PC-3 (cell line): ENCODE results near the gene NAIP. TPM values are rescaled to one million over a fixed set of nuclear protein-coding genes. Genes with fewer than 3 reads are reported as not detected.
"Not testable (repeated sequence)": the region's sequence is repeated elsewhere in the genome, so short reads cannot be mapped to it uniquely, and the experiment has no call there.

ENCODE experiments used
- ATAC-seq: fragments of 200-7000 bp; cut with Tn5 transposase; 2 replicates; pipeline ENCODE4 v1.9.1; 2020; ENCODE audit warnings: mild to moderate bottlenecking, moderate library complexity
- BruUV-seq: library from RNA; stranded (reverse); fragments of 400-500 nt; replicated peaks from 2 replicates; lab custom pipeline; 2021; lab: Mats Ljungman, UMichigan
- CTCF ChIA-PET: fragments of 300-600 bp; sonication (Branson Sonifier 250); formaldehyde crosslinking; loops from one replicate; lab custom pipeline; 2022; ENCODE audit warnings: antibody characterized with exemption; lab: Charles Lee
- POLR2A ChIA-PET: fragments of 300-600 bp; sonication (Branson Sonifier 250); formaldehyde crosslinking; loops from one replicate; lab custom pipeline; 2022; ENCODE audit warnings: antibody characterized with exemption; ENCODE audit not compliant: unreplicated experiment; lab: Charles Lee
- DNase-seq: peaks from one replicate; pipeline ENCODE4 v3.0.0-alpha.2; 2015
- H2AFZ ChIP-seq: fragments of 300-600 bp; sonication (generic); 2 replicates; pipeline ENCODE4 v1.6.0; 2016; ENCODE audit warnings: antibody characterized with exemption, low read length
- H3F3A ChIP-seq: fragments of 300-600 bp; sonication (generic); one replicate; pipeline ENCODE4 v1.6.0; 2017; ENCODE audit warnings: antibody characterized with exemption, low read length, control low read depth, mild to moderate bottlenecking; ENCODE audit not compliant: unreplicated experiment
- H3K27ac ChIP-seq: fragments of 300-600 bp; sonication (generic); 2 replicates; pipeline ENCODE4 v1.5.1; 2016; ENCODE audit warnings: mild to moderate bottlenecking, low read length
- H3K27me3 ChIP-seq: fragments of 300-600 bp; sonication (generic); 2 replicates; pipeline ENCODE4 v1.6.1; 2016; ENCODE audit warnings: low read length, mixed read lengths
- H3K36me3 ChIP-seq: fragments of 300-600 bp; sonication (generic); 2 replicates; pipeline ENCODE4 v1.6.1; 2016; ENCODE audit warnings: low read depth, mixed run types, low read length, mixed read lengths
- H3K4me1 ChIP-seq: fragments of 300-600 bp; sonication (generic); 2 replicates; pipeline ENCODE4 v1.5.1; 2016; ENCODE audit warnings: low read length; ENCODE audit not compliant: insufficient read depth
- H3K4me2 ChIP-seq: fragments of 300-600 bp; sonication (generic); 2 replicates; pipeline ENCODE4 v1.6.0; 2016; ENCODE audit warnings: low read length
- H3K4me3 ChIP-seq: fragments of 300-600 bp; sonication (generic); 2 replicates; pipeline ENCODE4 v1.5.1; 2016; ENCODE audit warnings: mild to moderate bottlenecking, low read length, mixed read lengths
- H3K79me2 ChIP-seq: fragments of 300-600 bp; sonication (generic); 2 replicates; pipeline ENCODE4 v1.6.1; 2017; ENCODE audit warnings: low read length, mixed read lengths
- H3K9ac ChIP-seq: fragments of 300-600 bp; sonication (generic); 2 replicates; pipeline ENCODE4 v1.6.0; 2016; ENCODE audit warnings: mild to moderate bottlenecking, low read length
- H3K9me2 ChIP-seq: fragments of 300-600 bp; sonication (generic); replicated peaks from 2 replicates; pipeline ENCODE4 v1.6.1; 2016; ENCODE audit warnings: mixed run types, low read length, mixed read lengths
- H3K9me3 ChIP-seq: fragments of 300-600 bp; sonication (generic); 2 replicates; pipeline ENCODE4 v1.6.1; 2016; ENCODE audit warnings: low read length, mixed read lengths
- H4K20me1 ChIP-seq: fragments of 300-600 bp; sonication (generic); 2 replicates; pipeline ENCODE4 v1.6.1; 2016; ENCODE audit warnings: low read length, mixed read lengths
- EZH2 ChIP-seq: fragments of 300-600 bp; sonication (generic); IDR thresholded peaks from one replicate; pipeline ENCODE4 v1.6.1; 2017; ENCODE audit warnings: antibody characterized with exemption, mild to moderate bottlenecking, low read length; ENCODE audit not compliant: unreplicated experiment
- EZH2phosphoT487 ChIP-seq: fragments of 300-600 bp; sonication (generic); IDR thresholded peaks from 2 replicates; pipeline ENCODE4 v1.6.1; 2018; ENCODE audit warnings: mild to moderate bottlenecking, antibody characterized with exemption, low read length, borderline replicate concordance
- intact Hi-C: fragments of 100-400 bp; cut with micrococcal nuclease; formaldehyde crosslinking; loops from 2 replicates; pipeline ENCODE4 v1.9.0; 2023
- total RNA-seq: library from RNA; depleted of rRNA; stranded (reverse); fragments of >200 nt; gene quantifications from 2 replicates; pipeline ENCODE4 v1.2.3, GENCODE V29; 2014
- TF ChIP-seq, protein P1 (sequence below): fragments of 300-600 bp; sonication (generic); conservative IDR thresholded peaks from 2 replicates; pipeline ENCODE4 v1.5.1; 2017; ENCODE audit warnings: antibody characterized with exemption, low read depth, mild to moderate bottlenecking, low read length

The NAIP gene
- total RNA-seq, 1 experiment from 2014 or later, result 1.8 TPM

DNA sequence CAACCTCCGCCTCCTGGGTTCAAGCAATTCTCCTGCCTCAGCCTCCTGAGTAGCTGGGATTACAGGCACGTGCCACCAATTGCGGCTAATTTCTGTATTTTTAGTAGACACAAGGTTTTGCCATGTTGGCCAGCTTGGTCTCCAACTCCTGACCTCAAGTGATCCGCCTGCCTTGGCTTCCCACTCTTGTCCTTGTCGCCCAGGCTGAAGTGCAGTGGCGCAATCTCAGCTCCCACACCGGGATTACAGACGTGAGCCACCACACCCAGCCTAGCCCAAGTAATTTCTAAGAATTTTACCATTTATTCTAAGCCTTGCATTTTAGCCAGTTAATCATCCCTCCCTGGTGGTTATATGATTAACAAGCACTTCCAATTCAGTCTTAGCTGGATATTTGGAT is 11.0 kb downstream of the NAIP start:
- no peaks in the 10 kb centered on the region for H3K9me3 ChIP-seq
- no peaks in the 10 kb centered on the region for H3K36me3 ChIP-seq
- ATAC-seq (no peak), DNase-seq (no peak)
- no peaks in the 10 kb centered on the region for H3K4me1 ChIP-seq
- POLR2A ChIA-PET, result no interaction called here
- no peaks in the 10 kb centered on the region for H4K20me1 ChIP-seq
- H3K9me2 ChIP-seq, result no peaks in the 10 kb centered on the region
- H3K27me3 ChIP-seq, result no peaks in the 10 kb centered on the region
- H3K79me2 ChIP-seq, result no peaks in the 10 kb centered on the region
- no peaks in the 10 kb centered on the region for H3F3A ChIP-seq
- intact Hi-C loops, result no loop called here
- BruUV-seq, result no TSS peak
- CTCF ChIA-PET, result interaction anchor here (0.7 kb wide), 1 partner anchor 567 kb away, joined by 9 read pairs; no protein-coding TSS in a partner anchor
- H2AFZ ChIP-seq, result no peak overlapping the region
- TF ChIP-seq, protein P1, sequence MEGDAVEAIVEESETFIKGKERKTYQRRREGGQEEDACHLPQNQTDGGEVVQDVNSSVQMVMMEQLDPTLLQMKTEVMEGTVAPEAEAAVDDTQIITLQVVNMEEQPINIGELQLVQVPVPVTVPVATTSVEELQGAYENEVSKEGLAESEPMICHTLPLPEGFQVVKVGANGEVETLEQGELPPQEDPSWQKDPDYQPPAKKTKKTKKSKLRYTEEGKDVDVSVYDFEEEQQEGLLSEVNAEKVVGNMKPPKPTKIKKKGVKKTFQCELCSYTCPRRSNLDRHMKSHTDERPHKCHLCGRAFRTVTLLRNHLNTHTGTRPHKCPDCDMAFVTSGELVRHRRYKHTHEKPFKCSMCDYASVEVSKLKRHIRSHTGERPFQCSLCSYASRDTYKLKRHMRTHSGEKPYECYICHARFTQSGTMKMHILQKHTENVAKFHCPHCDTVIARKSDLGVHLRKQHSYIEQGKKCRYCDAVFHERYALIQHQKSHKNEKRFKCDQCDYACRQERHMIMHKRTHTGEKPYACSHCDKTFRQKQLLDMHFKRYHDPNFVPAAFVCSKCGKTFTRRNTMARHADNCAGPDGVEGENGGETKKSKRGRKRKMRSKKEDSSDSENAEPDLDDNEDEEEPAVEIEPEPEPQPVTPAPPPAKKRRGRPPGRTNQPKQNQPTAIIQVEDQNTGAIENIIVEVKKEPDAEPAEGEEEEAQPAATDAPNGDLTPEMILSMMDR, result no peak
- TF ChIP-seq EZH2 (no peak), EZH2phosphoT487 (no peak)
- H3K9ac ChIP-seq, result no peak overlapping the region
- H3K27ac ChIP-seq, result no peak overlapping the region
- no peak overlapping the region for H3K4me3 ChIP-seq
- no peak overlapping the region for H3K4me2 ChIP-seq

DNA sequence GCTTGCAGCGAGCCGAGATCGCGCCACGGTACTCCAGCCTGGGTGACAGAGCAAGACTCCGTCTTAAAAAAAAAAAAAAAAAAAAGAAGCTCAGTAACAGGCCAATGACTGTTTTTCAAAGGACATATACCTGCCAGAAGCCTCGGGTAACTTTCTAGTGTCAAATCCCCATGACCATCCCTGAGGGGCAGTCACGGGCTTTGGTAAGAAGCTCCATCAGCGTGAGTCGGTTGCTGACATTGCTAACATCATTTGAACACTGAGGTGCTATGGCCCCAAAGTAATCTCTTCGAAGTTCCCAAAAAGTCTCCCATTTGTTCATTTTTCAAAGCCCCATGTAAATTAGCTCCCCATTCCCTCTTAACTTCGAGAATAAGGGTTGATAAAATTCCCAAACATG is 11.6 kb downstream of the NAIP start:
- no peak overlapping the region for H3K9ac ChIP-seq
- CTCF ChIA-PET, result interaction anchor here (0.7 kb wide), 1 partner anchor 567 kb away, joined by 9 read pairs; no protein-coding TSS in a partner anchor
- no peak overlapping the region for H3K4me3 ChIP-seq
- H3K36me3 ChIP-seq, result no peaks in the 10 kb centered on the region
- POLR2A ChIA-PET, result no interaction called here
- BruUV-seq, result no TSS peak
- no peaks in the 10 kb centered on the region for H3K79me2 ChIP-seq
- no peak overlapping the region for H3K27ac ChIP-seq
- ATAC-seq, result no peak
- no peaks in the 10 kb centered on the region for H4K20me1 ChIP-seq
- no peaks in the 10 kb centered on the region for H3K4me1 ChIP-seq
- H3K9me3 ChIP-seq, result no peaks in the 10 kb centered on the region
- DNase-seq, result no peak
- intact Hi-C loops, result no loop called here
- no peaks in the 10 kb centered on the region for H3K27me3 ChIP-seq
- H2AFZ ChIP-seq, result no peak overlapping the region
- no peak overlapping the region for H3K4me2 ChIP-seq
- TF ChIP-seq EZH2phosphoT487 (no peak), EZH2 (no peak)
- TF ChIP-seq, protein P1, result no peak
- H3K9me2 ChIP-seq, result no peaks in the 10 kb centered on the region
- H3F3A ChIP-seq, result no peaks in the 10 kb centered on the region

DNA sequence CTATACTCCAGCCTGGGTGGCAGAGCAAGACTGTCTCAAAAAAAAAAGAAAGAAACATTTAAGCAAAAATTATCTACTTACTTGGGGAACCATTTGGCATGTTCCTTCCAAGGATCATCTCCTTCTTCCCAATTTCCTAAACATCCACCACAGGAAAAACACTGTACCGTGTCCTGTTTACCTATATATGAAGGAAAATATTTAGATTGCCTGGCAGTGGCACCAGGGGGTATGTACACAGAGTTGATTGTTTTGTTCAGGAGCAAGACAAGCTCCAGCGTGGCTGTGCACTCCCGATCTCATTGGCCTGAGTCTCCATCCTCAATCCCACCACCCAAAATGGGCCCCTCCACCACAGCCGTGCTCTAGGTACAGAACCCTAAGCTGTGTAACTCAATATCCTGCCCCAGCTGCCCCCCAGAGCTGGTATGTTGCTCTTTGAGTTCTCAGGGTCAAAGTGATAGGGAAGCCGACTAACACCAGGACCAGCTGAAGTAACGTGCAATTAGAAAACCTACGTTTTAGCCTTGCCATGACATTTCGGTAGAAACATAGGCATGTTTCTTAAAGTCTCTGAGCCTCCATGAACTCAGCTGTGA is 13.8 kb downstream of the NAIP start:
- Histone ChIP-seq H3K4me1 (no peaks in the 10 kb centered on the region), H3K27me3 (no peaks in the 10 kb centered on the region), H3K9ac (no peak overlapping the region), H3F3A (no peaks in the 10 kb centered on the region), H3K9me2 (no peaks in the 10 kb centered on the region), H3K36me3 (no peaks in the 10 kb centered on the region), H2AFZ (no peak overlapping the region), H3K27ac (no peak overlapping the region), H3K79me2 (no peaks in the 10 kb centered on the region), H3K4me3 (no peak overlapping the region), H4K20me1 (no peaks in the 10 kb centered on the region), H3K9me3 (no peaks in the 10 kb centered on the region), H3K4me2 (no peak overlapping the region)
- ATAC-seq (no peak), DNase-seq (no peak)
- TF ChIP-seq, protein P1, result no peak
- TF ChIP-seq EZH2 (no peak), EZH2phosphoT487 (no peak)
- CTCF ChIA-PET, result no interaction called here
- intact Hi-C loops, result no loop called here
- POLR2A ChIA-PET, result no interaction called here
- BruUV-seq, result no TSS peak

DNA sequence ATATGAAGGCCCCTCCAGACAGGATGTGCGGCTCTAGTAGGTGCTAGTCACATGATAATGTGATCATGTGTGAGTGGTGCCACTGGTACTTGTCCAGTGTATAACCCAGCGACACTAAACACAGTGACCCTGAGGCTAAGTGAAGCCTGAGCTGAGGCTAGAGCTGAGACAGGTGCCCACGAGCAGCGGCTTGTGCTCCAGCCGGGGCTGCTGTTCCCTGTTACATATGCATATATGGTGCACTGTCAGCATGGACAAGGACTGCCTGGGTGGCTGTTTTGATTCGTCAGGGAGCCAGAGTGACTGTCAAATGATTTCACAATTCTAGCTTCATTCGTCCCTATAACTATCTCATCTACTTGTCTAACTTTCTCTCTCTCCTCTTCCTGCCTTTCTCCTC is 18.2 kb downstream of the NAIP start:
- H3K9ac ChIP-seq, ATAC-seq, H3K79me2 ChIP-seq, H3K36me3 ChIP-seq, H3K27me3 ChIP-seq, H2AFZ ChIP-seq, H4K20me1 ChIP-seq, BruUV-seq, DNase-seq, POLR2A ChIA-PET, H3F3A ChIP-seq, H3K9me2 ChIP-seq, H3K9me3 ChIP-seq, H3K4me2 ChIP-seq, H3K4me3 ChIP-seq, intact Hi-C loops, H3K27ac ChIP-seq, CTCF ChIA-PET, H3K4me1 ChIP-seq: not testable (repeated sequence)
